Adipocyte (in vitro differentiated cells): ENCODE data around the gene OLFML2A.

Experiments
- DNase-seq: peaks from one replicate; pipeline ENCODE4 v3.0.0-alpha.2; 2015; ENCODE audit warnings: low read depth
- H3K27me3 ChIP-seq: replicated peaks from 2 replicates; pipeline ENCODE4 v1.7.0; 2013; ENCODE audit warnings: mild to moderate bottlenecking, low read length, moderate library complexity; ENCODE audit not compliant: control insufficient read depth, insufficient read depth
- H3K36me3 ChIP-seq: 2 replicates; pipeline ENCODE4 v1.7.0; 2013; ENCODE audit warnings: low read length, mild to moderate bottlenecking, moderate library complexity; ENCODE audit not compliant: control insufficient read depth, insufficient read depth, severe bottlenecking
- H3K4me1 ChIP-seq: 2 replicates; pipeline ENCODE4 v1.7.0; 2013; ENCODE audit warnings: mild to moderate bottlenecking, low read length, moderate library complexity; ENCODE audit not compliant: control insufficient read depth, insufficient read depth
- H3K4me3 ChIP-seq: 2 replicates; pipeline ENCODE4 v1.7.0; 2013; ENCODE audit warnings: mild to moderate bottlenecking, low read length, moderate library complexity
- H3K9ac ChIP-seq: 2 replicates; pipeline ENCODE4 v1.7.0; 2013; ENCODE audit warnings: mild to moderate bottlenecking, low read length, moderate library complexity
- H3K9me3 ChIP-seq: 2 replicates; pipeline ENCODE4 v1.7.0; 2013; ENCODE audit warnings: mild to moderate bottlenecking, low read length, moderate library complexity; ENCODE audit not compliant: control insufficient read depth

The OLFML2A gene

DNA sequence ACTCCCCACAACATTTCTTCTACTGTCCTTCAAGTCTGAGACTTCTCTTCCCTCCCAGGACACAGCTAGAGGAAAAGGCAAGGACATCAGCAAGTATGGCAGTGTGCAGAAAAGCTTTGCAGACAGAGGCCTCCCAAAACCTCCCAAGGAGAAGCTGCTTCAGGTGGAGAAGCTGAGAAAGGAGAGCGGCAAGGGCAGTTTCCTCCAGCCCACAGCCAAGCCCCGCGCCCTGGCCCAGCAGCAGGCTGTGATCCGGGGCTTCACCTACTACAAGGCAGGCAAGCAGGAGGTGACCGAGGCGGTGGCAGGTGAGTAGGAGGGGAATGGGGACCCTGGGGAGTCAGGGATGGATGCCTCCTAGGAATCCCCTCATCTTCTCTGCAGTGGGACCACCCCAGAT lies 24.4 kb downstream of the OLFML2A start:
- Histone ChIP-seq H3K27me3 (peaks cover 5% of the 10 kb centered on the region), H3K9me3 (no peaks in the 10 kb centered on the region), H3K9ac (no peak overlapping the region), H3K4me1 (peaks cover 16% of the 10 kb centered on the region), H3K4me3 (no peak overlapping the region), H3K36me3 (no peaks in the 10 kb centered on the region)
- no peak for DNase-seq

DNA sequence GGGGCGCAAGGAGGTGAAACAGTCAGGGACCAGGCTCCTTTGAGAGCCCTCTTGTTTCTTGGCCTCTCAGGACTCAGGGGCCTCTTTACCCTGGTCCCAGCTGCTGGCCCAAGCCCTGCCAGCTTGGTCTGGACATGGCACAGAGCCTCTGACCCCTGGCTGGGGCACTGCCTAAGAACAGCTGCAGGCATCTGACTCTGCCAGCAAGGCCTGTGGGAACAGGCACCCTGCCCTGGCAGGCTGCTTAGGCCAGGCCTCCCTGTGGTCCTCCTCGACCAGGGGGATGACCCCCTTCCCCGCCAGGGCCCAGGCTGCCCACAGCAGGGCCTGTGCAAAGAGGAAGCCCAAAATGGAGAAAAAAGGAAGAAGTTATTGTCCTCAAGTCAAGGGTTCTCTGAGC lies 25.5 kb downstream of the OLFML2A start:
- Histone ChIP-seq H3K9ac (no peak overlapping the region), H3K4me3 (no peak overlapping the region), H3K4me1 (peaks cover 6% of the 10 kb centered on the region), H3K9me3 (no peaks in the 10 kb centered on the region), H3K36me3 (no peaks in the 10 kb centered on the region), H3K27me3 (peaks cover 5% of the 10 kb centered on the region)
- no peak for DNase-seq

DNA sequence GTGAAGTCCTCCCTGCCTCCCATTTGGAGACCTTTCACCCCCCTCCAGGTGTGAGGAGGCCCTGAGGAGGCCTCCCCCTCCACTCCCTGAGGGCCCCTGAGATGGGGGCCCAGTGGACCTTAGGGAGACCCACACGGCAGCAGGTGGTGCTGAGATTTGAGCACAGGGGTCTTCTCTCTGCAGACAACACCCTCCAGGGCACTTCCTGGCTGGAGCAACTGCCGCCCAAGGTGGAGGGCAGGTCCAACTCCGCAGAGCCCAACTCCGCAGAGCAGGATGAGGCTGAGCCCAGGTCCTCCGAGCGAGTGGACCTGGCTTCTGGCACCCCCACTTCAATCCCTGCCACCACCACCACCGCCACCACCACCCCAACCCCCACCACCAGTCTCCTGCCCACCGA lies 27.0 kb downstream of the OLFML2A start:
- H3K9ac ChIP-seq: no peak overlapping the region
- H3K36me3 ChIP-seq: no peaks in the 10 kb centered on the region
- H3K4me1 ChIP-seq: no peaks in the 10 kb centered on the region
- no peak overlapping the region for H3K4me3 ChIP-seq
- peaks cover 5% of the 10 kb centered on the region for H3K27me3 ChIP-seq
- no peak for DNase-seq
- H3K9me3 ChIP-seq: no peaks in the 10 kb centered on the region

DNA sequence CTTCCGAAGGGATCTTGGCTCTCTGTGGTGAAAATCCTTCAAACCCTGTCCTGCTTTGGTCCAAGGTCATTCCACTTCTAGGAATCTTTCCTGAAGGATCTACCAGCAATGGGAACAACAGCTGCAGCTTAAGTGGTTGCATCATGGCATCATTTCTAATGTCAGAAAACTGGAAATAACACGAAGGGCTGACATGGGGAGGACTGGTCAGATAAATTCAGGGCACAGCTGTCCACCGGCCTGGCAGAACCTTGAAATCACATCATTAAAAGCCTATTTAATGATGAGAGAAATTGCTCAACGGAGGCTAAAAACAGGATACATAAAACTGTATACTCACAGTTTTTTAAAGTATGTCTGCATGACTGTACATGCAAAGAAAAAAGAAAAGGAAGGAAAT lies 28.3 kb downstream of the OLFML2A start:
- DNase-seq: no peak
- H3K4me3 ChIP-seq: no peak overlapping the region
- H3K9me3 ChIP-seq: no peaks in the 10 kb centered on the region
- H3K4me1 ChIP-seq: no peaks in the 10 kb centered on the region
- H3K27me3 ChIP-seq: peaks cover 5% of the 10 kb centered on the region
- H3K9ac ChIP-seq: no peak overlapping the region
- no peaks in the 10 kb centered on the region for H3K36me3 ChIP-seq

DNA sequence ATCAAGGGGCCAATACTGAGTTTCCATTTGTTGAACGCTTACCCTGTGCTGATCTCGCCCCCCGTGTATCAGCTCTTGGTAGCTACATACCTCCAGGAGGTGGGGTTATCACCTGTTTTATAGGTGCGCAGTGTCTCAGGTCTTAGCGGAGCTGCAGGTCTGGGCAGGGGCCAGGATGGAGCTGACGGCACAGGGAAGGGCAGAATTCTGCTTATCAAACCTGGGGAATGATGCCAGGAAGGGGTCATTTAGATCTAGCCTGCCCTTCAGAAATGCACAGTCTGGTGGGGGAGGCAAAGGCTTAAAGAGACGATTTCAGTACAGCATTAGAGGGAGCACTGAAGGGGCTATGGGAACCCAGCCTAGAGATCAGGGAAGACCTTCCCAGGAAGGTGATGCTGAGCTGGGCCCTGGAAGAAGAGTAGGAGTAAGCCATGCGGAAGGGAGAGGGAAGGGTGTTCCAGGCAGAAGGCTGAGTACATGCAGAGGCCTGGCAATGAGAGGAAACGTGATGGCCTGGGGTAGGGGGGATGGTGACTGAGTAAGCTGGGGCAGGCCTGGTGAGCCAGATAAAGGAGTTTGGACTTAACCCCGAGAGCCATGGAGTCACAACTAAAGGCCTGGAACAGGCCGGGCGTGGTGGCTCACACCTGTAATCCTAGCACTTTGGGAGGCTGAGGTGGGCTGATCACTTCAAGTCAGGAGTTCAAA lies 31.5 kb downstream of the OLFML2A start:
- H3K4me3 ChIP-seq: no peak overlapping the region
- H3K9me3 ChIP-seq: no peaks in the 10 kb centered on the region
- peaks cover 27% of the 10 kb centered on the region for H3K4me1 ChIP-seq
- DNase-seq: no peak
- no peaks in the 10 kb centered on the region for H3K27me3 ChIP-seq
- H3K36me3 ChIP-seq: no peaks in the 10 kb centered on the region
- H3K9ac ChIP-seq: no peak overlapping the region

DNA sequence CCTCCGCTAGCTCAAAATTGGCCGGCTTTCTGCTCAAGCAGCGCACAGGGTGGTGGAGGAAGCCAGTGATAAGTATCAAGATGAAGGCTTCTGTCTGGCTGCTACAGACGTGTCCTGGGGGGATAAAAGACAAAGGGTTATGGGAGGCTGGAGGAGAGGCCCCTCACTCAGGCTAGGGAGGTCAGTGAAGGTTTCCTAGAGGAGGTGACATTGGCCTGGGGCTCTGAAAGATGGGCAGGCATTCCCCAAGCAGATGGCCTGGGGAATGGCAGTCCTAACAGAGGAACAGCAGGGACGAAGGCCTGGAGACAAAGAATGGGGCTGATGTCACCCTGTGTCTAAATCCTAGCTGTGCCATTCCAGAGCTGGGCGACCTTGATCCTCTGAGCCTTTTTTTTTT lies 32.3 kb downstream of the OLFML2A start:
- DNase-seq: no peak
- Histone ChIP-seq H3K9me3 (no peaks in the 10 kb centered on the region), H3K27me3 (no peaks in the 10 kb centered on the region), H3K36me3 (no peaks in the 10 kb centered on the region), H3K9ac (no peak overlapping the region), H3K4me1 (peaks cover 32% of the 10 kb centered on the region), H3K4me3 (no peak overlapping the region)

DNA sequence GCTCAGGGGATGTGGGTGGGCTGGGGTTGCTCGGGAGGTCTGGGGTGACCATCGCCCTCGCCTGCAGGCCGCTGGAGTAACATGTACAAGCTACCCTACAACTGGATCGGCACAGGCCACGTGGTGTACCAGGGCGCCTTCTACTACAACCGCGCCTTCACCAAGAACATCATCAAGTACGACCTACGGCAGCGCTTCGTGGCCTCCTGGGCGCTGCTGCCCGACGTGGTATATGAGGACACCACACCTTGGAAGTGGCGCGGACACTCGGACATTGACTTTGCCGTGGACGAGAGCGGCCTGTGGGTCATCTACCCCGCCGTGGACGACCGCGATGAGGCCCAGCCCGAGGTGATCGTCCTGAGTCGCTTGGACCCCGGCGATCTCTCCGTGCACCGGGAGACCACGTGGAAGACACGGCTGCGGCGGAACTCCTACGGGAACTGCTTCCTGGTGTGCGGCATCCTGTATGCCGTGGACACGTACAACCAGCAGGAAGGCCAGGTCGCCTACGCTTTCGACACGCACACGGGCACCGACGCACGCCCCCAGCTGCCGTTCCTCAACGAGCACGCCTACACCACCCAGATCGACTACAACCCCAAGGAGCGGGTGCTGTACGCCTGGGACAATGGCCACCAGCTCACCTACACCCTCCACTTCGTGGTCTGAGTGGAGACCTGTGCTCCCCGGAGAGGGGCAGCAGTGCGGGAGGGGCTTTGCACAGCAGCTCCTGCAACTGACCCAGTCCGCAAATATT lies 33.0 kb downstream of the OLFML2A start:
- no peaks in the 10 kb centered on the region for H3K27me3 ChIP-seq
- H3K4me3 ChIP-seq: no peak overlapping the region
- no peak for DNase-seq
- H3K36me3 ChIP-seq: no peaks in the 10 kb centered on the region
- no peak overlapping the region for H3K9ac ChIP-seq
- no peaks in the 10 kb centered on the region for H3K9me3 ChIP-seq
- peaks cover 32% of the 10 kb centered on the region for H3K4me1 ChIP-seq

DNA sequence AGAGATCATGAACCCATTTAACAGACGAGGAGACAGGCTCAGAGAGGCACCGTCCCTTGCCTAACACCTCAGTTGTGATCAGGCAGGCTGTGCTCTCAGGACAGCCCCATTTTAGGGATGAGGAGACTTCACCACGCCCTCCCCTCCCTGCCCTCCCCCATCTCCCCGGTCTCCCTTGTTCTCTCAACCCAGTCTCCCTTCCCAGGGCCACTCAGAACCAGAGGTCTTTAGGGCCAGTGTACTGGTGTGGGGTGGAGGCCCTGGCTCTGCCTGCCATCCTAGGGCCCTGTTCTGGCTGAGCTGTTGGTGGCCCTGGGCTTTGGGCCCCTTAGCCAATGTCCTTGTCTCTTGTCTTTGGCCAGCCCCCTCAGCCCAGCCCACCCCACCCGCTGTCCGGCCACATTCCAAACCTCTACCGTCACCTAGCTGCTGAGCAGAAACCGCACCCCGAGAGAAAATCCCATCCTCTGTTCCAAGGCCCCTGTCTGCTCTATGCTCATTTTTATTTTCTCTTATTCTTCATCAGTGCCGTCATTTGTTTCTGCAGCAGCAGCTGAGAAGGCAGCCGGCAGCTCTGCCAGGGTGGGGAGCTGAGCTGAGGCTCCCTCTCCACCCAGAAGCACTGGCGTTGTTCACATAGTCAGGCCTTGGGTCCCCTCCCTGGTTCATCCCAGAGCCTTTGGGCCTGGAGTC lies 33.9 kb downstream of the OLFML2A start:
- Histone ChIP-seq H3K27me3 (no peaks in the 10 kb centered on the region), H3K36me3 (no peaks in the 10 kb centered on the region), H3K9ac (peak overlapping the region; percentile 74), H3K4me3 (no peak overlapping the region), H3K4me1 (peaks cover 32% of the 10 kb centered on the region), H3K9me3 (no peaks in the 10 kb centered on the region)
- peak; percentile 82 for DNase-seq

DNA sequence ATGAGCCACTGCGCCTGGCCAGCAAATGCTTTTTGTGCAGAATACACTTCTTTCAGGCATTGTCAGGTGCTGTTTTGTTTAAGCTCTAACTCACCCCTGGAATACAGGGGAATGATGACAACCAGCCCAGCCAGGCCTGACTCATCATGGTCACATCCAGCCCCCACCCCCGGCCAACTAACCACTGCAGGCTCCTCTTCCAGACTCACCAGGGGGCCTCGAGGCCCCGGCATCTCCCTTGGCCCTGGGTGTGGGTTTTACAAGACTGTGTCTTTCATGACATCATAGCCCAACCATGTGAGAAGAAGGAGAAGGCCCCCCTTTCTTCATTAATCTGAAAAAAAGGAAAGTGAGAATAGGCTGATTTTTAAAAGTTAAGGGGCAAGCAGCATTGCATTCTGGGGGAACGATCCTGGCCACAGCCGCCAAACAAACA lies 35.5 kb downstream of the OLFML2A start:
- Histone ChIP-seq H3K27me3 (no peaks in the 10 kb centered on the region), H3K4me3 (no peak overlapping the region), H3K9me3 (no peaks in the 10 kb centered on the region), H3K9ac (peak overlapping the region; percentile 53), H3K4me1 (peaks cover 32% of the 10 kb centered on the region), H3K36me3 (no peaks in the 10 kb centered on the region)
- peak; percentile 83 for DNase-seq

DNA sequence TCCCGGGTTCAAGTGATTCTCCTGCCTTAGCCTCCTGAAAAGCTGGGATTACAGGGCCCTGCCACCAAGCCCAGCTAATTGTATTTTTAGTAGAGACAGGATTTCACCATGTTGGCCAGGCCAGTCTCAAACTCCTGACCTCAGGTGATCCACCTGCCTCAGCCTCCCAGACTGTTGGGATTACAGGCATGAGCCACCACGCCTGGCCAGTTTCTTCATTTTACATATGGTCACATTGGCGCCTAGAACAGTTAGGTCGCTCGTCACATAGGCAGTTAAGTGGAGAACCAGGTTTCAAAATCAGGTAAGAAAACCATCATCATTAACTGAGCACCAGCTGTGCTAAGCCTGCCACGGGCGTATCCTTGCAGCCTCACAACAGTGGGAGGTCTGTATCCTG lies 36.1 kb downstream of the OLFML2A start:
- peaks cover 32% of the 10 kb centered on the region for H3K4me1 ChIP-seq
- H3K27me3 ChIP-seq: no peaks in the 10 kb centered on the region
- no peak overlapping the region for H3K4me3 ChIP-seq
- no peaks in the 10 kb centered on the region for H3K9me3 ChIP-seq
- H3K9ac ChIP-seq: peak overlapping the region; percentile 53
- no peak for DNase-seq
- H3K36me3 ChIP-seq: no peaks in the 10 kb centered on the region

DNA sequence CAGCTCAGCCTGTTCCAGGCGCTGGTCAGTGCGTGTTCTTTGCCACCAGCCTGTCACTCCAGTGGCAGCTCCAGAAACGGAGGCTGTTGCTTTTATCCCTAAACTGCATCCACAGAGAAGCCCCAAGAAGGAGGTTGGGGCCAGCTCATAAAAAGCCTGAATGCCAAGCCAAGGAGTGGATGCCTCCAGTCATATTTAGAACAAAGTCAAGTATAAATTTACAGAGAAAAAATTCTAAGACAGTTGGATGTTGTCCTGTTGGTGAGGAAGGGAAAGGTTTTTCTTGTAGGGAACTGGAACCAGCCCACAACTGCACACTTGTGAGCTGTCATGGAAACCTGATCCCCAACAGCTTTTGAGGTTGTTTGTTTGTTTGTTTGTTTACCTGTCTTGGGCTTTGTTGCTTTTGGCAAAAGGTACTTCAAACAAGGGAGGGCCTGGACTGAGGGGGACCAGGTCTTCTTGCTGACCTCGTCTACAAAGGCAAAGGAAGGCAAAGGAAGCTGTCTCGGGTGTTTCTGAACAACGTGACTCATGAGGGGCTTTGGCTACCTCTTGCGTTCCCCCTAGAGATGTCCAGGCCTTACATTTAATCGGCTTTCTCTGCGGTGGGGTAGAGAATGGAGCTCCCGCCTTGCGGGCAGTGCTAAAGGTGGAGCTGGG lies 36.7 kb downstream of the OLFML2A start:
- Histone ChIP-seq H3K9me3 (no peaks in the 10 kb centered on the region), H3K27me3 (no peaks in the 10 kb centered on the region), H3K36me3 (no peaks in the 10 kb centered on the region), H3K4me1 (peaks cover 32% of the 10 kb centered on the region), H3K9ac (peak overlapping the region; percentile 53), H3K4me3 (no peak overlapping the region)
- DNase-seq: no peak
